Measurements from ENCODE around the gene DARS1.

GRCh38 chr2:135876066-135876711 is 109.2 kb downstream of the DARS1 start, which contains the start of gene MCM6:
- TF ChIP-seq CTCF (CRISPR knock-in tag; IDR thresholded peaks at IDR 0.05) (no peak), ZNF687 (CRISPR knock-in tag; IDR thresholded peaks at IDR 0.05) (peak; percentile 93)
